ENCODE data around the gene SPOPL.
"Not testable (repeated sequence)": the region's sequence is repeated elsewhere in the genome, so short reads cannot be mapped to it uniquely, and the experiment has no call there.

Gene SPOPL

DNA sequence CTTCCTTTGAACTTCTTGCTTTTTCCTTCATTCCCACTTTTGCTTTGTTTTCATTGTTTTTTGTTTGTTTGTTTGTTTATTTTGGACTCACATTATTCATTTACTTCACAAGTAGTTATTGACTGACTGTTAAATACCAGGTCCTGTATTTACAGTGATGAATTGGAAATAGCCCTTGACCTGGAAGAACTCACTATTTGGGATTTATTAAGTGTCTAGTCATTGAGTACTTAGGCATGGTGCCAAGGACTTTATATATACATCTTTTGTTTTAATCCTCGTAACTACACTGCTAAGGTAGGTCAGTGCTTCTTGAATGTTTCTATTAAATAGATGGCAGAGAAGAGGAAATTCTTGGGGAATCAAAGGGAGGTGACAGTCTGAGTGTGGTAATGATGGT is 11.1 kb downstream of the SPOPL start:
- TF ChIP-seq, protein P1, sequence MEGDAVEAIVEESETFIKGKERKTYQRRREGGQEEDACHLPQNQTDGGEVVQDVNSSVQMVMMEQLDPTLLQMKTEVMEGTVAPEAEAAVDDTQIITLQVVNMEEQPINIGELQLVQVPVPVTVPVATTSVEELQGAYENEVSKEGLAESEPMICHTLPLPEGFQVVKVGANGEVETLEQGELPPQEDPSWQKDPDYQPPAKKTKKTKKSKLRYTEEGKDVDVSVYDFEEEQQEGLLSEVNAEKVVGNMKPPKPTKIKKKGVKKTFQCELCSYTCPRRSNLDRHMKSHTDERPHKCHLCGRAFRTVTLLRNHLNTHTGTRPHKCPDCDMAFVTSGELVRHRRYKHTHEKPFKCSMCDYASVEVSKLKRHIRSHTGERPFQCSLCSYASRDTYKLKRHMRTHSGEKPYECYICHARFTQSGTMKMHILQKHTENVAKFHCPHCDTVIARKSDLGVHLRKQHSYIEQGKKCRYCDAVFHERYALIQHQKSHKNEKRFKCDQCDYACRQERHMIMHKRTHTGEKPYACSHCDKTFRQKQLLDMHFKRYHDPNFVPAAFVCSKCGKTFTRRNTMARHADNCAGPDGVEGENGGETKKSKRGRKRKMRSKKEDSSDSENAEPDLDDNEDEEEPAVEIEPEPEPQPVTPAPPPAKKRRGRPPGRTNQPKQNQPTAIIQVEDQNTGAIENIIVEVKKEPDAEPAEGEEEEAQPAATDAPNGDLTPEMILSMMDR (IDR thresholded peaks at IDR 0.05; ENCODE audit: borderline replicate concordance, insufficient read depth, low read depth, low read length) = no peak
- H3K4me3 ChIP-seq (ENCODE audit: low read depth, low read length) = no peak overlapping the region

DNA sequence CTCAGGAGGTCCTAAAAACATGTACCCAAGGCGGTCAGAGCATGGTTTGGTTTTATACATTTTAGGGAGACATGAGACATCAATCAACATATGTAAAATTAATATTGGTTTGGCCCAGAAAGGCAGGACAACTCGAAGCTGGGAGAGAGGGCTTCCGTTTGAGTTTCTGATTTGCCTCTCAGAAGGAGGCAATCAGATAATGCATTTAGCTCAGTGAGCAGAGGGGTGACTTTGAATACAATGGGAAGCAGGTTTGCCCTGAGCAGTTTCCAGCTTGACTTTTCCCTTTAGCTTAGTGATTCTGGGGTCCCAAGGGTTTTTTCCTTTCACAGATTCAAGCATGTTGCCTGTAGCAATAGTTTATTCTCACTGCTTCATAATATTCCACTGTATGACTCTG is 12.6 kb downstream of the SPOPL start:
- TF ChIP-seq, protein P1 (IDR thresholded peaks at IDR 0.05; ENCODE audit: borderline replicate concordance, insufficient read depth, low read depth, low read length) = no peak
- H3K4me3 ChIP-seq (ENCODE audit: low read depth, low read length) = no peak overlapping the region

DNA sequence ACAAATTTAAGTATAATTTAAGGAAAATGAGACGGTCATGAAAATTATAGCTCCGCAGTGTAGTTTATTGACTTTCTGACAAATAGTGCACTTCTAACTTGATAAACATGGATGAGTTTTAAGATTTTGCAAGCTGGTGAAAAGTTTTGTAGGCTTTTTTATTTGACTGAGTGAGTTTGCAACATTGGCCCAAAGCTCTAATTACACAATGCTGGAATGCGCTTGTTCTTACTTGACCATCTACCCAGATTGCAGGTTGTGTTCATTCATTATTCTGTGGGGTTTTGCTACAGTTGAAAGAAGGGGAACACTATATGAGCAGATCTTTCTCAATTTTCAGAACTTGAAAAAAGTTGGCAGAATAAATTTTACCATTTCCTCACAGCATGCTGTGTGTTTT is 13.5 kb downstream of the SPOPL start:
- TF ChIP-seq, protein P1 (IDR thresholded peaks at IDR 0.05; ENCODE audit: borderline replicate concordance, insufficient read depth, low read depth, low read length) = no peak

DNA sequence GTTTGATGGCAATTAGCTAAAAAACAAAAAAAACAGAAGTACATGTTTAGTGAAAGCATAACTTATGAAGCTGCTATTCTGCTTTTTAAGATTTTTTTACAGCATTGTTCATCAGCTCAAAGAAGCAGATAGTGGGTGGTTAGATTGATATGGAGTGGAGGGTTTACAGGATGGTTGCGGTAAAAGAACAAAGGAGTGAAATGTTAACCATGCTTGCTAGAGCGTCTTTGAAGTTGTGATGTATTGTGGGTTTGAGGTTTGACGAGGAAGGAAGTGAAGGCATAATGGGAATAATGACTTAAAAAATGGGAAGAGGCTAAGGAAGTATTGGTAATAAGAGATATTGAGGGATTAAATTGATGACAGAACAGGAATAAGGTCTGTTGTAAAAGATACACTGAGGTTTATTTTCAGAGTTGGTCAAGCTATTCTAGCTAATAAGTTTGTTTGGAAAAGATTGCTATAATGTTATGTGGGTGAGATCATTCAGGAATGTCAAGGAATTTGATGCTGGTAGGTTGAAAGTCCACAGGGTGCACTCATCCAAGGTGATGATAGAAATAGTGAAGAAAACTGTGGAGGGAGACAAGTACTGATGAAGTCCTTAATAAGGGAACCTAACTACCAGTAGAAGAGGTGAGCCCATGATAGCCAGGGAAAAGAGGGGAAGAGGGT is 14.6 kb downstream of the SPOPL start:
- TF ChIP-seq, protein P1 (IDR thresholded peaks at IDR 0.05; ENCODE audit: borderline replicate concordance, insufficient read depth, low read depth, low read length) = no peak
- no peak overlapping the region for H3K4me3 ChIP-seq (ENCODE audit: low read depth, low read length)

More for the DNA sequence above, 13.5 kb downstream of the SPOPL start:
- no peak overlapping the region for H3K4me3 ChIP-seq (ENCODE audit: low read depth, low read length)

DNA sequence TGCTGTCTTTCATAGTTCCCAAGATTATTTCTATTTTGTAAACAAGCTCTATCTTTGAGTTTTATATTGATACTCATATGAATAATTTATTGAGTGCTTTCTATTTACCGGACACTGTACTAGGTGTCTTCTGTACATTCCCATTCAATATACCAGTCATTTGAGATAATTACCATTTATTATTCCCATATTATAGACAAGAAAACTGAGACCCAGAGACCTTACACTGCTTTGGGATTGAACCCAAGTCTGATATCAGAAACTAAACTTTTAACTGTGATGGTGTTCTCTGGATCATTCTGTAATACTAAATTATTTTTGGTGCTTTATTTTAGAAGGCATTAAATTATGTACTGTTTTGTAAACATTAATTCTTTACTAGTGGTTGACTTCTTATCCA is 17.3 kb downstream of the SPOPL start:
- TF ChIP-seq, protein P1 (IDR thresholded peaks at IDR 0.05; ENCODE audit: borderline replicate concordance, insufficient read depth, low read depth, low read length) = no peak
- no peak overlapping the region for H3K4me3 ChIP-seq (ENCODE audit: low read depth, low read length)

DNA sequence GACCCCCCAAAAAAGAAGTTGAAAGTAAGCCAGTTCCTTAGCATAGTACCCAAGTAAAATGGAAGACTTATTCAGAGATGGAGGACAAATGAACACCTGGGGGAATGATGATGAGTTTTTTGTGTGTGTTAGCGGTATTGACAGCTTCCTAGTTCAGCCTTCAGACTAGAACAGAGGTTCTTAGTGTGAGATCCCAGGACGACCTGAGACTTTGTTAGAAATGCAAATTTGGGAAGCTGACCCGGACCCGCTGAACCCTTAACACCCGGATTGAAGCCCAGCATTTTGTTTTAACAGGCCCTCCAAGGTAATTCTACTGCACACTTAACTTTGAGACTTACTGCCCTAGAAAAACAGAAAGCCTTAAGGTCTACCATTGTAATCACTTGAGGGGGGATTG is 20.3 kb downstream of the SPOPL start:
- H3K4me3 ChIP-seq (ENCODE audit: low read depth, low read length) = no peak overlapping the region
- TF ChIP-seq, protein P1 (IDR thresholded peaks at IDR 0.05; ENCODE audit: borderline replicate concordance, insufficient read depth, low read depth, low read length) = no peak

DNA sequence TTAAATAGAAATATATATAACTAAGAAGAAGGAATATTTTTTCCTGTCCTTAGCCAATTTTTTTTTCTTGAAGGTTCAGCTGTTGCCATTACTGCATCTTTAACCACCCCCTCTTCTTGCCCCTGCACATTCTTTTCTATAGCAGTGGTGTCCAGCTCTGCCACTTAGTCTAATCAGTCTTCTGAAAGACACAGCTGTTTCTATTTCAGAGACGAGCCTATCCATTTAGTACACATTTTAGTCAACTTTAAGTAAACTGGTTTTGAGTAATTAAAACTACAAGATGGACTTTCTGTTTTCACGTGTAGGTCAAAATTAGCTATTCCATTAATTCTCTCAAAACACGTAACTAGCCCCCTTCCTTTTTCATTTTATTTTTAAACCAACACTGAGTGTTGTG is 21.0 kb downstream of the SPOPL start:
- TF ChIP-seq, protein P1 (IDR thresholded peaks at IDR 0.05; ENCODE audit: borderline replicate concordance, insufficient read depth, low read depth, low read length) = no peak
- no peak overlapping the region for H3K4me3 ChIP-seq (ENCODE audit: low read depth, low read length)

DNA sequence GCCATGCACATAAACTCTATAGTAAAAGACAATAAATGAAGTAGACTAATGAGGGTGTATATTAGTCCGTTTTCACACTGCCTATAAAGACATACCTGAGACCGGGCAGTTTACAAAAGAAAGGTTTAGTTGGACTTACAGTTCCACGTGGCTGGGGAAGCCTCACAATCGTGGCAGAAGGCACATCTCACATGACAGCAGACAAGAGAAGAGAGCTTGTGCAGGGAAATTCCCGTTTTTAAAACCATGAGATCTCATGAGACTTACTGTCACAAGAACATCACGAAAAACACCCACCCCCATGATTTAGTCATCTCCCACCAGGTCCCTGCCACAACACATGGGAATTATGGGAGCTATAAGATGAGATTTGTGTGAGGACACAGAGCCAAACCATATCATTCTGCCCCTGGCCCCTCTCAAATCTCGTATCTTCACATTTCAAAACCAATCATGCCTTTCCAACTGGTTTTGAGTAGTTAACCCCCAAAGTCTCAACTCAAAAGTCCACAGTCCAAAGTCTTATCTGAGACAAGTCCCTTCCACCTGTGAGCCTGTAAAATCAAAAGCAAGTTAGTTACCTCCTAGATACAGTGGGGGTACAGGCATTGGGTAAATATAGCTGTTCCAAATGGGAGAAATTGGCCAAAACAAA is 21.6 kb downstream of the SPOPL start:
- not testable (repeated sequence) for H3K4me3 ChIP-seq (ENCODE audit: low read depth, low read length)

DNA sequence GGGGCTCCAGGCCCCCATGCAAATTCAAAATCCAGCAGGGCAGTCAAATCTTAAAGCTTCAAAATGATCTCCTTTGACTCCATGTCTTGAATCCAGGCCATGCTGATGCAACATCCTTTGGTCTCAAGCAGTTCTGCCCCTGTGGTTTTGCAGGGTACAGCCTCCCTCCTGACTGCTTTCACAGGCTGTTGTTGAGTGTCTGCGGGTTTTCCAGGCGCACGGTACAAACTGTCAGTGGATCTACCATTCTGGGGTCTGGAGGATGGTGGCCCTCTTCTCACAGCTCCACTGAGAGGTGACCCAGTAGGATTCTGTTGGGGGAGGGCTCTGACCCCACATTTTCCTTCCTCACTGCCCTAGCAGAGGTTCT is 22.1 kb downstream of the SPOPL start:
- not testable (repeated sequence) for H3K4me3 ChIP-seq (ENCODE audit: low read depth, low read length)

DNA sequence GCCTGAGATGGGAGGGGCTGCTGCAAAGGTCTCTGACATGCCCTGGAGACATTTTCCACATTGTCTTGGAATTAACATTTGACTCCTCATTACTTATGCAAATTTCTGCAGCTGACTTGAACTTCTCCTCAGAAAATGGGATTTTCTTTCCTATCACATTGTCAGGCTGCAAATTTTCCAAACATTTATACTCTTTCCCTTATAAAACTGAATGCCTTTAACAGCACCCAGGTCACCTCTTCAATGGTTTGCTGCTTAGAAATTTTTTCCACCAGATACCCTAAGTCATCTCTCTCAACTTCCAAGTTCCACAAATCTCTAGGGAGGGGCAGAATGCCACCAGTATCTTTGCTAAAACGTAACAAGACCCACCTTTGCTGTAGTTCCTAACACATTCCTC is 22.8 kb downstream of the SPOPL start:
- not testable (repeated sequence) for H3K4me3 ChIP-seq (ENCODE audit: low read depth, low read length)
